NCI-H446 treated with DMSO at 0.1 percent for 48 hours (cell line): ENCODE data around the gene ENO1.

Source experiments
- DNase-seq: peaks from one replicate; lab custom pipeline; 2025; lab: John Stamatoyannopoulos, UW

The ENO1 gene

GRCh38 chr1:8813016-8813763, 65.3 kb downstream of the ENO1 start:
- DNase-seq: no peak

- no peak for DNase-seq
These were observed 66.4 kb downstream of the ENO1 start for GRCh38 chr1:8812081-8812480.
